HepG2 (cell line): ENCODE results near the gene SHANK3. TPM values are rescaled to one million over a fixed set of nuclear protein-coding genes. Genes with fewer than 3 reads are reported as not detected.

Experiments
- ARID5B ChIP-seq: IDR thresholded peaks from 2 replicates; pipeline ENCODE4 v1.4.0; 2020; ENCODE audit warnings: mild to moderate bottlenecking, missing genetic modification reagents
- CBFB ChIP-seq: sonication (generic); formaldehyde crosslinking; IDR thresholded peaks from 2 replicates; pipeline ENCODE4 v1.4.0; 2020; ENCODE audit warnings: missing genetic modification reagents
- ETS1 ChIP-seq: sonication (generic); formaldehyde crosslinking; IDR thresholded peaks from 2 replicates; pipeline ENCODE4 v1.4.0; 2020; ENCODE audit warnings: missing genetic modification reagents
- IKZF5 ChIP-seq: IDR thresholded peaks from 2 replicates; pipeline ENCODE4 v1.6.1; 2018; ENCODE audit warnings: missing genetic modification reagents, mild to moderate bottlenecking, missing compliant biosample characterization
- JUN ChIP-seq: sonication (generic); formaldehyde crosslinking; IDR thresholded peaks from 2 replicates; pipeline ENCODE4 v1.4.0; 2020; ENCODE audit warnings: mild to moderate bottlenecking, missing genetic modification reagents
- MBNL3 ChIP-seq: fragments of 250-450 bp; sonication (Bioruptor Pico); conservative IDR thresholded peaks from 2 replicates; pipeline ENCODE4 v1.8.0; 2022; ENCODE audit warnings: mild to moderate bottlenecking, inconsistent platforms
- SATB2 ChIP-seq: sonication (generic); formaldehyde crosslinking; IDR thresholded peaks from 2 replicates; pipeline ENCODE4 v1.5.0; 2020; ENCODE audit warnings: missing genetic modification reagents
- SNAPC4 ChIP-seq: sonication (generic); formaldehyde crosslinking; IDR thresholded peaks from 2 replicates; pipeline ENCODE4 v1.4.0; 2020; ENCODE audit warnings: mild to moderate bottlenecking, missing genetic modification reagents
- TERF1 ChIP-seq: sonication (generic); formaldehyde crosslinking; IDR thresholded peaks from 2 replicates; pipeline ENCODE4 v1.8.0; 2022; ENCODE audit warnings: mild to moderate bottlenecking, missing genetic modification reagents, moderate library complexity
- XBP1 ChIP-seq: sonication (generic); formaldehyde crosslinking; IDR thresholded peaks from 2 replicates; pipeline ENCODE4 v1.5.0; 2020; ENCODE audit warnings: missing genetic modification reagents
- ZFY ChIP-seq: sonication (generic); formaldehyde crosslinking; IDR thresholded peaks from 2 replicates; pipeline ENCODE4 v1.4.0; 2020; ENCODE audit warnings: missing genetic modification reagents
- ZNF354B ChIP-seq: sonication (generic); formaldehyde crosslinking; IDR thresholded peaks from 2 replicates; pipeline ENCODE4 v1.8.0; 2022; ENCODE audit warnings: mild to moderate bottlenecking, missing genetic modification reagents
- ZNF564 ChIP-seq: sonication (generic); formaldehyde crosslinking; IDR thresholded peaks from 2 replicates; pipeline ENCODE4 v1.8.1; 2023; ENCODE audit warnings: mild to moderate bottlenecking, missing genetic modification reagents
- ZNF773 ChIP-seq: sonication (generic); formaldehyde crosslinking; IDR thresholded peaks from 2 replicates; pipeline ENCODE4 v1.4.0; 2020; ENCODE audit warnings: missing genetic modification reagents, borderline replicate concordance
- ZNF883 ChIP-seq: sonication (generic); formaldehyde crosslinking; IDR thresholded peaks from 2 replicates; pipeline ENCODE4 v1.5.1; 2020; ENCODE audit warnings: mild to moderate bottlenecking, missing genetic modification reagents; ENCODE audit errors: not compliant biosample characterization
- polyA plus RNA-seq, 8 experiments: library from polyadenylated mRNA; depleted of rRNA in 3 of 8; stranded (reverse) in 7 of 8; unstranded in 1 of 8; fragments of >200 nt; fragmentation: Illumina TruSeq in 4 of 8; extraction: Trizol in 4 of 8; gene quantifications; 2 replicates each; pipeline versions ENCODE4 v1.2.1 to v1.2.3, GENCODE V29; 2011 to 2016; ENCODE audit warnings: low read depth in 4 of 8, missing spikeins in 1 of 8, mixed read lengths in 1 of 8; ENCODE audit not compliant: insufficient read depth in 1 of 8
- total RNA-seq, 5 experiments: library from RNA; depleted of rRNA; stranded (reverse); fragments of >200 nt; fragmentation: Illumina TruSeq; extraction: Trizol; gene quantifications; 2 replicates each; pipeline ENCODE4 v1.2.3, GENCODE V29; 2016; ENCODE audit warnings: low read depth in 1 of 5

Gene SHANK3
- total and polyA plus RNA-seq, 2 of the 13 experiments (the other 11 are each of a cell fraction or from before 2014, with no cell fraction given) = 2.9 to 4.6 TPM

GRCh38 chr22:50700387-50701075 lies 27.9 kb downstream of the SHANK3 start (continued):
- TF ChIP-seq XBP1 (CRISPR knock-in tag) (no peak), ZFY (CRISPR knock-in tag) (peak; percentile 70), ARID5B (CRISPR knock-in tag) (peak; percentile 67), CBFB (CRISPR knock-in tag) (no peak), ZNF354B (no peak), MBNL3 (CRISPR knock-in tag) (no peak), ZNF773 (CRISPR knock-in tag) (no peak), ZNF883 (CRISPR knock-in tag) (no peak), JUN (CRISPR knock-in tag) (no peak), TERF1 (CRISPR knock-in tag) (0 out of 2 replicates have a peak, but pooled peaks have one; percentile 10), ETS1 (no peak), SNAPC4 (CRISPR knock-in tag) (no peak), IKZF5 (CRISPR knock-in tag) (peak; percentile 62; the same call in 1 of the 2 replicates), SATB2 (no peak), ZNF564 (CRISPR knock-in tag) (0 out of 2 replicates have a peak, but pooled peaks have one; percentile 55)
